Stimulated activated CD8-positive, alpha-beta memory T cell treated with anti-CD3 and anti-CD28 coated beads, Interleukin-2, amount 100 ng/mL, for 48 hours (primary cell): ENCODE measurements around the gene COBL.

ENCODE experiments used
- DNase-seq, 2 donors: peaks; one replicate each; pipeline ENCODE4 v3.0.0-alpha.2; 2020; ENCODE audit warnings: low read depth in 2 of 2

COBL gene

DNA sequence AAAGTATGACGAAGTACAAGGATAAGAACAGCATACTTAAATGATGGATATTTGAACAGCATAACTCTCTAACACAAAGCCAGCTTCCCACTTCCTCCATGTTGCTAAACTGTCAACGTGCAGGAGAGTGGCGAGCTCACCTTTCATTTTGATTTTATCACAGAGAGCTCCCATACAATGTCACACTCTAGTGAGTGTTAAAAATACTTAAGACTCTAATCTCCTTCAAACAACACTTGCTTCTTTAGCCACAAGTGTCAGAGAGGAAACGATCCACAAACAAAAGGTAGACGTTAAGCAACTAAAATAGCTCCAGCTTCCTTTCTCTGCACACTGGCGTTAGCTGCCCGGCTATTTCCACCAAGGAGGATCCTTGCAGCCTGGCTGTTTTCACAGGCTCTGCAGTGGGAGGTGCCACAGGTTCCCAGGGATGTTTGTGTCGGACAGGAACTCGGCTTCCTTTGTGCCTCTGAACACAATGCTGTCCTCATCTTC is 194.6 kb downstream of the COBL start:
- DNase-seq: no peak

DNA sequence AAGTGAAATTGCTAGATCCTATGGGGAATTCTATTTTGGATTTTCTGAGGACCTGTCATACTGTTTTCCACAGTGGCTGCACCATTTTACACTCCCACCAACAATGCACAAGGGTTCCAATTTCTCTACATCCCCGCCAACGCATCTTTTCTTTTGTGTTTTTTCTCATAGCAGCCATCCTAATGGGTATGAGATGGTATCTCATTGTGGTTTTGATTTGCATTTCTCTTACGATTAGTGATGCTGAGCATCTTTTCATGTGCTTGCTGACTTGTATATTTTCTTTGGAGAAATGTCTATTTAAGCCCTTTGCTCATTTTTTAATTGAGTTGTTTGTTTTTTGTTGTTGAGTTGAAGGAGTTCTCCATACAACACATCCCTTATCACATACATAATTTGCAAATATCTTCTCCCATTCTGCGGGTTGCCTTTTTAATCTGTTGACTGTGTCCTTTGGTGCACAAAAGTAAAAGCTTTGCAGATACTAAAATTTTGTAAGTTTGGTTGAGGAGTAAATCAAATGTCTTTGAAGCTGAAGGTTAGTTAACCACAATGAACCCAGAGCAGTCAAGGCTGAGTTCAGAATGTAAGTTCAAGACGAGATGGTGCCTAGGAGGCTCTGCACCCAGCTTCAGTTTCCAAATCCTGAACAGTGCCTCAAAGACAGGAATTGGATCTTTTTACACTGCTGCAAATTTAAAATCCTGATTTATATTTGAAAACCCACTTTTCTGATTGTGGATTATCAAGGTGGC is 195.4 kb downstream of the COBL start:
- DNase-seq: no peak

GRCh38 chr7:51118628-51119027 is 198.0 kb downstream of the COBL start:
- no peak for DNase-seq

GRCh38 chr7:51114501-51114900 is 202.1 kb downstream of the COBL start:
- no peak for DNase-seq

DNA sequence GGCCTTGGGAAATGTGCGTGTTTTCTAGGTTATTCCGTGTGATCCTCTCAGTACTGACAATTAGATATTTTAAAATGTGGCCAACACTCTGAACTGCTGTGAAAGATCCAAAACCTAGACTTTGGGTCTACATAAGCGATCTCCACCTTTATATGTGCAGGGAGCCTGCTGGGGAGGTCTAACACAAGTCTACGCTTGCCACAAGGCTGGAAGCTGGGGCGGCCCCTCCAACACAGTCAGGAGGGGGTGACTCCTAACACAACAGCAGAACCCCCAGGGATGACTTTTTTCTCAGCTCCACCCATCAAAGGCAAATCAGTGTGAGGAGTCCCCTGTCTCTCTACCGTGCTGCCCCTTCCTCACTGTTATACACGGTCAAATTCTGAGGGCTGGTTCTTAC is 202.6 kb downstream of the COBL start:
- DNase-seq: no peak

GRCh38 chr7:51113560-51113959 is 203.0 kb downstream of the COBL start:
- DNase-seq: no peak

DNA sequence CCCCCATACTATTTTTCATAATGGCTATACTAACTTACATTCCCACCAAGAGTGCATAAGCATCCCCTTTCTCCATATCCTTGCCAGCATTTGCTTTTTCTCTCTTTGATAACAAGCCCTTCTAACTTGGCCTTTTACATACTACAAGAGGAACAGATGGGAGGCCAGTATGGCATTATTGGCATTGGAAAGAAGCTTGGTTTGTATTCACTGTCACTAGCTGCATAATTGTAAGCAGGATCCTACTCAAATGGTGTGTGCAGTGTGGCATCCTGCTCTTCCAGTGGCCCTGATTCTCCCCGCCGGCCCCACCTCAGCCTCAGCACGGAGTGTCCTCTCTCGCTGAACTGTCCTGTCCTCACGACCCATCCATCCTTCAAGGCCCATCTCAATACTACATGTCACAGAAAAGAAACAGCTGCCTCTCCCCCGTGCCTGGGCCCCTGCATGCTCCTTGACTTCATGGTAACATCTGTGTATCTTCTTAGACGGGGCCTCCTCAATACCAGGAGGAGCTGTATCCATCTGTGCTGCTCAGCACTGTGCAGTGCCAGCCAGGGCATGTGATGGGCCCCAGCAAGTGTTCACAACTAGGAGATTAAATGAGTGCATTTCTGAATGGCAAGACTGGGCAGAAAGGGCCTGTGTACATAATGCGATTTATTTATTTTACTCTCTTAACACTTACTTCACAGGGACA is 205.2 kb downstream of the COBL start:
- DNase-seq: no peak

GRCh38 chr7:51108134-51108533 is 208.5 kb downstream of the COBL start:
- DNase-seq: no peak

DNA sequence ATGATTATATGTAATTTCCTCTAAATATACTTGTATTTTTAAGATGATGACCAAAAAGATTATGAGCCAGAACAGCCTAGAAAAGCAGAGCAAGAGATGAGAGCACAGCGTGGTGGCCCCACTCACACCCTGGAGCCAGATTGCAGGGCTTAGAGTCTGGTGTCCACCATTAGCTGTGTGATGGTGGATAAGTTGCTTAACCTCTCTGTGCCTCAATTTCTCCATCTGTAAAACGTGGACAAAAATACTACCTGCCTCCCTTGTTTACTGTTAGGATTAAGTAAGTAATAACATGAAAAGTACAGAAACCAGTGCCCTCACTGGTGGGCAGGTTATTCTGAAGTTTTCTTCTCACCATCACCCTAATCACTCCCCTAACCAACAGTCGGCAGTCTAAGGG is 212.3 kb downstream of the COBL start:
- DNase-seq: no peak

- DNase-seq: no peak
Observed at GRCh38 chr7:51103718-51104117, 212.9 kb downstream of the COBL start.

GRCh38 chr7:51102828-51103227 is 213.8 kb downstream of the COBL start:
- no peak for DNase-seq

DNA sequence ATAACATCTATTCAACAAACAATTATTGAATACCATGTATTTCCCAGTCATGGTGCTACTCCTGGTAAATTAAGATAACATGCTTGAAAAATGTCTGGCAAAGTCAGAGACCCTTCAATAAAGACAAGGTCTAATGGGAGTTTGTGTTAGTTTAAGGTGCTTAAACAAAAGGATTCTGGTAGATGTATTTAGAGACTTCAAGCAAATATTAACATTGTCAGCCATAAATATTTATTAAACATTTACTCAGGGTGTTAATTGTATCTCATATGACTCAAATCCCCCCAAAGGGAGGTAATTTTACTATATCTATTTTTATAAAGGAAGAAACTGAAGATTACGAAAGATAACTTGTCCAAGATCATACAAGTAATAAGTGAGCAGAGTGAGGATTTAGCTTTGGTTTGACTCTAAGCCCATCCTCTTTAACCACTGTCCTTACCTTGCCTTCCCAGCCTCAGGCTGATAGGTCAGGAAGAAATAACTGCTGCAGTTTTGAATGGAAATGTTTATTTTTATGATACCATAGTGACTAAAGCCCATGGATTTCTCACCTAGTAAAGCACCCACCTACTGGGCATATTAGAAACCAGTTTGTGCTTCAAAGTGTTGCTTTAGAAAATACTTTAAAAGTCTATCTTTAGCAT is 215.4 kb downstream of the COBL start:
- no peak for DNase-seq

DNA sequence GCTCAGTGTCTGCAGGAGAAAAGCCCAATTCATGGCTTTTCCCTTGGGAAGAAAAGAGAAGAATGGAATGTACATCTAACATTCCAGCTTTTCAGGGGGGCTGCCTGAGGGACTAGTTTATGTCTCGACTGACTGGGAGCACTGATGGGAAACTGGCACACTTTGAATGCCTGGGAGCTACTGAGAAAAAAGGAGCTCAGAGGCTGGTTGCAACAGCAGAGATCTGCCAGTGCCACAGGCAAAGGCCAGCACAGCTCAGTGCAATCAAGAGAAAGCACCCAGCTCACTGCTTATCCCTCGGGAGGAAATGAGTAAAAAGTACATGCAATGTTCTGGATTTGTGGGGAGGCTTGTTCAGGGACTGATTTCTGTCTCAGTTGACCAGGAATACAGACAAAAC is 226.2 kb downstream of the COBL start:
- no peak for DNase-seq

DNA sequence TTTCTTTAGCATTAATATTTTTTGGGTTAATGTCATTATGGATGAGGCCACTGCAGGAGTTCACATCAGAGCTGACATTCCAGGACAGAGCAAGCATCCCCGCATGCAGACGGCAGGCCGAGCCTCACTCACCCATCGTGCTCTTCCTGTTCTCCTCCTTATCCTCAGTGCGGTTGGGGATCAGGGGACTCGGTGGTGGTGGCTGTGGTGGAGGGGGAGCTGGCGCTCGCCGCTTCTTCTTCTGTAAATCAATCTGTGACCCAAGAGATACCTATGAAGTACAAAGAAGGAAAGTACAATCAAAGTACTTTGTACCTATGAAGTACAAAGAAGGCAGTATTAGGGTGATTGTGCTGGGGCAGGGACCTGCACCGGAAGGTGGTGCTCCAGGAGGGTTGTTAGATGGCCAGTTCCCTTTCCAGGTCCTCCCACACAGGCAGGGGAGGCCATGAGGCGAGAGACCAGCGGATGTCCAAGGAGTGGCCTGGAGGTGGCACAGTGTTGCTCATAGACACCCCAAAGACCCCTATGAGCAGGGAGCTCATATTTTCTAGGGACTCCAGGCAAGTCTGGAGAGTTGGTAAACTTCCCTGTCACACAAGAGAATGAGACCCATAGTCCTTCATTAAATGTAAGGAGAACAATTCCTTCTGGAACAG is 231.4 kb downstream of the COBL start:
- no peak for DNase-seq

DNA sequence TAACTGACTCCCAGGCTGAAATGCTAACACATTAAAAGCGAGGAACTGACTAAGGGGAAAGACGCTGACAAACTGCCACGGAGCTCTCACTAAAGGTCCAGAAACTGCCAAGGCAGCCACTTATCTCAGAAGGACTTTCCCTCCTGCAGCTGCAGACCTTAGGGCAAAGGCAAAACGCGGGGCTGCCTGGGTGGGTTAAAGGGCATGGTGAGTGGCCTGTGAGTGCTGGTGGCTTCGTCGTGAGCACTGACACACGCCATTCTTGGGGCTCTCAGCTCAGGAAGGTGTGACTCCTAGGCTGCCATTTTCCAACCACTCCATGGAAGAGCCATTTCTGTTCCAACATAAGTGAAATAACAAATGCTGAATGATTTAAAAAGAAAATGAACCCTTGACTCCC is 232.5 kb downstream of the COBL start:
- no peak for DNase-seq

GRCh38 chr7:51082940-51083533 is 233.6 kb downstream of the COBL start:
- no peak for DNase-seq

GRCh38 chr7:51082096-51082840 is 234.3 kb downstream of the COBL start:
- no peak for DNase-seq

DNA sequence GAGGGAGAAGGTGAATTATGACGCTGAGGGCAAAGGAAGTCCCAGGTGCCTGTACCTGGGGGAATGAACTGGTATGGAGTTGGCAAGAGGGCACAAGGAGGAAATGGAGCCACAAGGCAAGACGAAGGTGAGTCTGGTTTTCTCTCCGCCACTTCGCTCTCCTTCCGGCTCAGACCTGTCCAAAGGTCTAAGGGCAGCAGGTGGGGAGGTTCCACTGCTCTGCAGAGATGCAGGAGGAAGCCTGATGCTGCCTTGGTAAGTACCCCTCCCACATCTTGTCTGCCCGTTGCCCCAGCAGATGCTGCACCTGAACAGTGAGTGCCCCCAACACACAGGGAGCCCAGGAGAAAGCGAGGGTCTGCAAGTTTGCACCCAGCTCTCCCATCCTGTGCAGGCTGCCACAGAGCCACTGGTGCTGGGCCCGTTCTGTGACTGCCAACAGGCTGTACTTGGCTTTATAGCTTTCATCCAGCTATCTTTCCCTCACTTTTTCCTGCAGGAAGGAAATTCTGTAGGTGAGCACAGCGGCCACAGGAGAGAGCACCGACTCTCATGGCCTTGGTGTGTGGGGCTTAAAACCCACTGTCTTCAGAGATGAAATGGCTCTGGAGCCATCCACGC is 235.2 kb downstream of the COBL start:
- no peak for DNase-seq

GRCh38 chr7:51080622-51081269 is 235.9 kb downstream of the COBL start:
- no peak for DNase-seq

- DNase-seq: no peak
Observed at GRCh38 chr7:51080216-51080615, 236.4 kb downstream of the COBL start.
